Measurements from ENCODE around the gene MCF2L. TPM values are rescaled to one million over a fixed set of nuclear protein-coding genes. Genes with fewer than 3 reads are reported as not detected.

The MCF2L gene
- total RNA-seq, 4 donors from 2014 or later: 18.4 to 173 (median 57.6) TPM

DNA sequence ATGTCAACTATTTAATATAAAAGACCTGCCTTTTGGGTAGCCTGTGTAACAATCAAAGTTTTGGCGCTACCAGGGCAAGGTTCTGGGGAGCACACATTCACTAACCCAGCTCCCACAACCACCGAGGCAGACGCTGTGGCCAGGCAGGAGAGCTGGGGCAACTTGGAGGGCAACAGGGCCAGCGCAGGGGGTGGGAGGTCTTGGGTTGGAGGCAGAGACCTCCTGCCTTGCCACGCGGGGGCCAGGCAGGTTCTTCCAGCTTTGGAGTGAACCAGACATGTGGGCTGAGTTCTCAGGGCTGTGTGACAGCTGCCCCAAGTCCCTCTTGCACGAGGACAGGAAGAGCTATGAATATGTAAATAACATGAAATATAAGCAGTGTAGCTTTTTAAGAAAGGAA is 30.3 kb upstream of the MCF2L start:
- no peak for TF ChIP-seq CTCF (IDR thresholded peaks at IDR 0.05; ENCODE audit: low read depth)

DNA sequence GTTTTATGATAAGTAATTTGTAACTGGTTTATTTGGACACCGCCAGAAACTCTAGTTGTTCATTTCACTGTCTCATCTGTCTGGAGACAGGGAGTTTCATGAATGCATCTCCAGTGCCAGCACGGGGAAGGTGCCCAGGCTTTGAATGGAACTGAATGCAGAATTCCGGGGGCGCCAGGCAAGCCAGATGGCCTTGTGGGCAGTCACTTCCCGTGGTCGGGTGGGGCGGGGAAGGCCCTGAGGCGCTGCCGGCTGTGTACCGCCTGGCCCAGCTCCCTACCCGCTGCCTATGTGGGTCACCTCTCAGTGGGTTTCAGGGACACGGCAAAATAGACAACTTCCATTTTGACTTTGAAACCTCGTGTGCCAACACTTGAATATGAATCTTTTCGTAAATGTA is 28.8 kb upstream of the MCF2L start:
- no peak for TF ChIP-seq CTCF (IDR thresholded peaks at IDR 0.05; ENCODE audit: low read depth)

DNA sequence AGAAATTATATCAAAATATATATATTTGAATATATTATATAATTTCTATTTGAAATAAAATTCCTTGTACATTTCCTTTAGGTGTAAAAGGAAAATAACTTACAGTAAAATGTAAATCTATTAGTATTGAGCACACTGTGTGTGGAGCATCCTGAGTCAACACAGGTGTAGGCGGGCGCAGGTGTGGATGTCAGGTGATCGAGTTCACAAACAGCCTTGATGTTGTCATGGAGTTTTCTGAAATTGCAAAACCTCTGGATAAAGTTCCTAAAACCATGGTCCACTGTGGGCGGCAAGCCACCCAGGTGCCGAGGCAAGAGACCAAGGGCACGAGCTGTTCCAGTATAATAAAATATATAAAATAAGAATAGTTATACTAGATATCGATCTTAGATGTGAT is 27.7 kb upstream of the MCF2L start:
- no peak for TF ChIP-seq CTCF (IDR thresholded peaks at IDR 0.05; ENCODE audit: low read depth)

GRCh38 chr13:112942689-112943308 is 26.2 kb upstream of the MCF2L start:
- TF ChIP-seq CTCF (IDR thresholded peaks at IDR 0.05; ENCODE audit: low read depth): no peak

DNA sequence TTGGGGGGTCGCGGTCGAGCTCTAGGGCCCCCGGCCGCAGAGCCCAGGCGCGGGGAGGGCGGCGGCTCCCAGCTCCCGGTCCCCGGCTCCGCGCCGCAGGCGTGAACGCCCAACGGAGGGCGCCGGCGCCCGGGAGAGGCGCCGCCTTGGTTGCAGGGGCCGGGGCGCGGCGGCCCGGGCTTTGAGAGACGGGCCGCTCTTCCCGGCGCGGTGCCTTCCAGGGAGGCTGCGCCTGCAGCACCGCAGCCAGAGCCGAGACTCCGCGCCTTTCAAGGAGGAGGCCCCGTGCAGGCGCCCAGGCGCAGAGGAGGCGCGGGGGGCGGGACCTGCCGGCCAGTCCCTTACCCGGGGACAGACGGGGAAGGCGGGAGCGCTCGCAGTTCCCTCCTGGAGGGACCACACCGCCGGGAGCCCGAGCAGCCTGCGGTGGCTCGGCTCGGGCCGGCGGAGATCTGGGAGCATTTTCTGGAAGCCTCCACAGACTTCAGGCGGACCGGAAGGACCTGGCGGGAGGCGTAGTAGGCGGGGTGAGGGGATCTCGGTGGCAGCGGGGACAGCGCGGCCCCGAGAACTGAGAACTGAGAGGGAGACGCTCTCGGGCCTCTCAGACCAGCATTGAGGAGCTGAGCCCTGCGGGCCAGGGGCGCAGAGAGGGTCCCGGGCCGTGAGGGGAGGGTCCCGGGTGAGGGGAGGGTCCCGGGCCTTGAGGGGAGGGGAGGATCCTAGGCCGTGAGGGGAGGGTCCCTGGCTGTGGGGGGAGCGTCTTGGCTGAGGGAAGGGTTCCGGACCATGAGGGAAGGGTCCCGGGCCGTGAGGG is 25.5 kb upstream of the MCF2L start:
- TF ChIP-seq CTCF (IDR thresholded peaks at IDR 0.05; ENCODE audit: low read depth): no peak

- TF ChIP-seq CTCF (IDR thresholded peaks at IDR 0.05; ENCODE audit: low read depth): no peak
Observed at GRCh38 chr13:112947796-112948195, 21.2 kb upstream of the MCF2L start.

DNA sequence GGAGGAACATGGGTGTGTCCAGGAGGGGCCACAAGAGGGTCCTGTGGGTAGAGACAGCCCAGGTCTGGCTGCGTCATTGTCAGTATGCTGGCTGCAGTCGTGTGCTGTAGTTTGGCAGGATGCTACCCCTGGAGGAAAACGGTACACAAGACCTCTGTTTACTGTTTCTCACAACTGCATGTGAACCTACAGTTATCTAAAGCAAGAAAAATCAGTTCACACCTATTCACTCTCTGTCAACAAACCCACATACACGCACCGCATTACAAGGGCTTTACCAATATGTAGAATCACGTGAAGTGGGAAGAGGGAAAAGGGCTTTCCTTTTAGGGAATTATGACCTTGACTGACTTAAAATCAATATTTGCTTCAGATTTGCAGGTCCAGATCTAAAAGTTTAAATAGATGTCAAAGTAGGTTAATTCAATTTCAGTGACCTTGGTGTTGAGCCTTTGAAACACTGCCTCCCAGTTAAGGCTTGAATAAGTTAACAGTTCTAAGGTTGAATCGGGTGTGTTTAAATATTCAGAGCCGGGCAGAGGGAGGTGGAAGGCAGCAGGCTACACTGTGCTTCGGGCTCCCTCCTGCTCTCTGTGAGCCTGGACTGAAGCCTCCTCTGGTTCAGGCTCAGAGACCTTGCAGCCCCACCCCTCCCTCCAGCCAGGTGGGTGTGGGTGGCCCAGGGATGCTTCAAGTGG is 17.2 kb upstream of the MCF2L start:
- TF ChIP-seq CTCF (IDR thresholded peaks at IDR 0.05; ENCODE audit: low read depth): no peak
